ENCODE results near the gene CYB561A3.
A peak's percentile ranks its signal among the peaks of the same experiment; 100 is the strongest.

Gene CYB561A3

GRCh38 chr11:61369372-61370348 is 8.0 kb upstream of the CYB561A3 start:
- no peak for DNase-seq

DNA sequence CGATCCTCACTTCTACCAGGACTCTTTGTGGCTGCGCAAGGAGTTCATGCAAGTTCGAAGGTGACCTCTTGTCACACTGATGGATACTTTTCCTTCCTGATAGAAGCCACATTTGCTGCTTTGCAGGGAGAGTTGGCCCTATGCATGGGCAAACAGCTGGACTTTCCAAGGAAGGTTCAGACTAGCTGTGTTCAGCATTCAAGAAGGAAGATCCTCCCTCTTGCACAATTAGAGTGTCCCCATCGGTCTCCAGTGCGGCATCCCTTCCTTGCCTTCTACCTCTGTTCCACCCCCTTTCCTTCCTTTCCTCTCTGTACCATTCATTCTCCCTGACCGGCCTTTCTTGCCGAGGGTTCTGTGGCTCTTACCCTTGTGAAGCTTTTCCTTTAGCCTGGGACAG is 7.0 kb upstream of the CYB561A3 start:
- DNase-seq, result no peak

DNA sequence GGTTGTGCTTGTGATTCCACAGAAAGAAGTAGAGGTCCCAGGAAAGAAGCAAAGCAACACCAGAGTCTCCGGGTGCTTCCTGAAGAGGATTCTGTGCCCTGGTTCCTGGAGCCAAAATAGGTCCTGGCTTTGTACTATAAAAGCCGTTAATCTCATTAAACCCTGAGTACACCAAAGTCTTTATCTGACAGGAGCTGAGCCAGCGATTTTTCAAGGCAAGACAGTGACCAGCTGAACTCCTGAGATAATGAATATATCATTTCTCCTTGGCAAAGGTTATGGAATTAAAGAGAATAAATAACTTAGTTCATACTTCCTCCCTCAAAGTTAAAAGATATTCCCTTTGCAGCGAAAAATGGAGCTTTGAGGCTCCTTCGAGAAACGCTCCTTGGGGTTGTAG is 5.7 kb upstream of the CYB561A3 start:
- DNase-seq, result no peak

DNA sequence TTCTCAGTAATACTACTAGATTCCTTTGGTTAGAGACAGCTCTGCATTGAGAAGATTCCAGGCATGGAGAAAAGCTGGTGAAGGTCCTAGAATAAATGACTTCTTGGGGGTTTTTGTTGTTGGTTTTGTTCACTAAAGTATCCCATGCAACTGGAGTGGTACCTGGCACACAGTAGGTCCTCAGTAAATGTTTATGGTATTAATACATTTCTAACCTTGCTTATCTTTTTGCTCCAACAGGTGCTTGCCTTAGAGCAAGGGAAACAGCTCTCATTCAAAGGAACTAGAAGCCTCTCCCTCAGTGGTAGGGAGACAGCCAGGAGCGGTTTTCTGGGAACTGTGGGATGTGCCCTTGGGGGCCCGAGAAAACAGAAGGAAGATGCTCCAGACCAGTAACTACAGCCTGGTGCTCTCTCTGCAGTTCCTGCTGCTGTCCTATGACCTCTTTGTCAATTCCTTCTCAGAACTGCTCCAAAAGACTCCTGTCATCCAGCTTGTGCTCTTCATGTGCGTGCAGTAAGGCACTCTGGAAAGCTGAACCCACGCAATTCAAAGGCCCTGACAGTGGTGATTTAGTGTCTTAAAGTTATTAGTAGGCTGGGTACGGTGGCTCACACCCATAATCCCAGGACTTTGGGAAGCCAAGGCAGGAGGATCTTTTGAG is 2.5 kb upstream of the CYB561A3 start:
- DNase-seq, result no peak

DNA sequence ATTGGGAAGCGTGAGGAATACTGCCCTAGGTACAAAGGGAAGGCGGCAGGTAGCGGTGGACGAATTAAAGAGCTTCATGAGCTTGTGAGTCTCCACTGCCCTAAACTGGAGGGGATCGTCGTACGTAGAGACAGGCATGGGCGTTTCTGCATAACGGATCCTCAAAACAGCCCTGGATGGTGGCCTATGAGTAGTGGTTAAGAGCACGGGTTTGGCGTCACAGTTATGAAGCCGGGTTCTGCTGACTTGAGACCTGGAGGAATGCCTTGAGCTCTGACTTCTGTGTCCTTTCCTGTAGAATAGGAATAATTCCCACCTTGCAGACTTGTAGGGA is 827 bp upstream of the CYB561A3 start:
- DNase-seq, result peak in 1 of 2 experiments; percentile 43

DNA sequence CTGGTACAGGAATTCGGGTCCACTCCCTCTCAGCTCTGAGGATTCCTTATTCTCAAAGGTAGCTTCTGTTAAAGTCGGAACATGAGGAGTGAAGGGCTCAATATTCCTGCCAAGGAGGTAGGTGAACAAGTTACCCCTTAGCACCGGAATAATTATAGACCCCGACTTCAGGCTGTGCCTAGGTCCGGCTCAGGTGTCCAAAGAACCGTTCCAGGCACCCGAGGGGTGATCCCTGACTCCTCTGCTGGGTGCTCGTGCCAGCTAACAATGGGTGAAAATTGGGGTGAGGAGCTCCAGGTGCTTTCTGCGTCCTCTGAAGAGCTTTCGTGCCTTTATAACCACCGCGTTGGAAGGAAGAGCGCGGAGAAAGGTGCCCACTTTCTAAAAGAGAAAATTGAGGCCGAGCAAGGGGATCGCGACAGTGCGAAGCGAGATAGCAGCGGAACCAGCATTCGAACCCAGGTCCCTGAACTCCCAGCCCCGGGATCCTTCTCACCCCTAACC is 393 bp downstream of the CYB561A3 start:
- no peak for DNase-seq

GRCh38 chr11:61359516-61359915 is 2.2 kb downstream of the CYB561A3 start:
- DNase-seq, result peak; percentile 44 to 49

DNA sequence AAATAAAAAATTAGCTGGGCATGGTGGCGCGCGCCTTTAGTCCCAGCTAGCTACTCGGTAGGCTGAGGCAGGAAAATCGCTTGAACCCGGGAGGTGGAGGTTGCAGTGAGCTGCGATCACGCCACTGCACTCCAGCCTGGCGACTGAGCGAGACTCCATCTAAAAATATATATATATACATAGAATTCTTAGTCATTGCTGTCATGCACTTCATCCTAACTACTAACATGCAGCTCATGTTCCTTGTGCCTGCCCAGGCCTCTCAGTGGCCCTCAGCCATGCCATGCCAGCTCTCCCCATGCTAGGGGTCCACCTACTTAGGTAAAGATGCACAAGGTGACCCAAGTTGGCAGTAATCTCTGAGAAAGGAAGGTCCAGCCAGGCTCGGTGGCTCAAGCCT is 3.1 kb downstream of the CYB561A3 start:
- no peak for DNase-seq

- no peak for DNase-seq
These were observed 3.8 kb downstream of the CYB561A3 start for GRCh38 chr11:61357894-61358239.

DNA sequence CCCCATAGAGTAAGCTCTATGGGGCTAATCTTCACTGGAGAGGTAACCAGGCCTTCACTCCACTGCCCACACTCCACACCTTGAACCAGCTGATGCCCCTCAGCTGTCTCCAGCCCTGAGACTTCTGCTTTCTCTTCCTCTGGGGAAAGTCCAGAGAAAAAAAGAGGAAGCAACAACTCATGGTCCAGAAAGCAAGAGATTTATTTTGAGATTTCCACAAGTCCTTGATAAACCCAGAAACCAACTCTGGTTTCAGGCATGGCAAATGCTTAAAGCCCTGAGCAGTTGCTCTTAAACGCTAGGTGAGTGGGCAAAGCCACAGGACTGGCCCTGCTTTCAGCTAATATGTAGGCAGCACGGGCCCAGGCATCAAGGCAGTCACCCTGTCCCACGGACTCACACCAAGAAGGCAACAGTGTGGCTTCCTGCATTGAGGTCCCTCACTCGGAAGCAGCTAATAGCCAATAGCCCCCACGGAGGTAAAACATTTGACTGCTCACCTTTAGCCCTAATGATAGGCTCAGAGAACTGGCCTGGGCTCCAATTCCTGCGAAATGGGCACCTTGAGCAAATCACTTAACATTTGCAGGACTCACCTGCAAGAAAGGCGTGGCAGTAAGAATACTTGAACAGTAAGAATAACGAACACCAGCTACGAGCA is 4.3 kb downstream of the CYB561A3 start:
- DNase-seq, result peak; percentile 68 to 69

DNA sequence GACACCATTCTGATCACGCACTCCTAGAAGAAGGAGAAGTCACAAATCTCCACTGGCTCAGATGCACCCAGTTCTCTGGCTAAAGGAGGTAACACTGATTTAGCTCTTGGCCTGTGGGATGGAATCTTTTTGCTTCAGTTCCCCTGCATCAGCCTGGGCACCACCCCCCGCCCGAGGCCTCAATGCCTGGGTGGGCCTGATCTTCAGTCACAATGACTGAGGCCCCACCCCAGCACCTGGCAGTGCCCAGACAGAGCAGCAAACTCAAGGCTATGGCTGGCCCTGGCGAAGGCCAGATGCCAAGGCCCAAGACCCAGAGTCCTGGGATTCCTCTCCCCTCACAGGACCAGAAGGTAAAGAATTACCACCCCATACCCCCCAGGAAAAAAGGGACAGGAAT is 5.0 kb downstream of the CYB561A3 start:
- DNase-seq, result no peak

DNA sequence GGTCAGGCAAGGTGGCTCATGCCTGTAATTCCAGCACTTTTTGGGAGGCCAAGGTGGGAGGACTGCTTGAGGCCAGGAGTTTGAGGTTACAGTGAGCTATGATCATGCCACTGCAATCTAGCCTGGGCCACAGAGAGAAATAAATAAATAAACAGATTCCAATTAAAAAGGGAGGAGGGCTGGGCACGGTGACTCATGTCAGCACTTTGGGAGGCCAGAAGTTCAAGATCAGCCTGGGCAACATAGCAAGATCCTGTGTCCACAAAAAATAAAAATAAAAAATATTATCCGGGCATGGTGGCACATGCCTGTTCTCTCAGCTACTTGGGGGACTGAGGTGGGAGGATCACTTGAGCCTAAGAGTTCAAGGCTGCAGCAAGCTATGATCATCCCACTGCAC is 7.5 kb downstream of the CYB561A3 start:
- no peak for DNase-seq

DNA sequence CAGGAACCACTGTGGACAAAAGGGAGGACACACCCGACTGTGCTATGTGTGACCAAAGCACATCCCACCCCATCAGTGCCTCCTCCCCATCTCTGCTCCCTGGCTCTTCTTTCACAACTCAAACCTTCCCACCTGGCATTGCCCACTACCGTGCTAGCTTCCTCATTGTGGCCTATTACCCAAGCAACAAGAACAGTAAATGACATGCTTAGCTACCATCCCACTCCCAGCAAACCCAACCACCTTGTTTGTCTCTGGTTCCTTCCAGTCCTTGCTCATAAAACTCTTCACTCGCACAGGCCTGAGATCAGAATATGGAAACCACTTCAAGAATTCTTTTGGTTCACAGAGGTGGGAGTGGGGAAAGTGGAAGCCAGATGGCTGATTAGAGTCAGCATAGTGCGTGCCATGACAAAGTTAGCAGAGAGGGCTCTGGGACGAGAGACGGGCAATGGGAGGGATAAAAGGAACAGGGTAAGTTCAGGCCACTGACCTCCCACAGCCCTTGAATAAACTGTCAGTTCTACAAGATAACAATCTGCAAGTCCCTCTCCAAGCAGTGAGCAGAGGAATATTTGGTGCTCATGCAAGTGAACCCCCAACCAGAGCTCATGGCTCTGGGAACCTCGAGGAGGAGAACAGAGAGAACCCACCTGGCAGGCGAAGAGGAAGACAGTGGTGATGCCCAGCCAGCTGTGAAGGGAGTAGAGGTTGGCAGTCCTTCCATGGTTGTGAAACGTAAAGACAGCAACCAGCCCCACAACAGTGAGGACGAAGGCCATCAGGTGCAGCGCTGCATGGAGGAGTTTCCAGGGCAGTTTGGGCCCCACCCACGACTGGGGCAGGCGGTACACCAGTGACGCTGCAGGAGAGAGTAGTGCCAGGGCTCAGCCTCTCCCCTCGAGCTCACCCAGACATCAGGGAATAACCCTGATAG is 8.3 kb downstream of the CYB561A3 start:
- no peak for DNase-seq

DNA sequence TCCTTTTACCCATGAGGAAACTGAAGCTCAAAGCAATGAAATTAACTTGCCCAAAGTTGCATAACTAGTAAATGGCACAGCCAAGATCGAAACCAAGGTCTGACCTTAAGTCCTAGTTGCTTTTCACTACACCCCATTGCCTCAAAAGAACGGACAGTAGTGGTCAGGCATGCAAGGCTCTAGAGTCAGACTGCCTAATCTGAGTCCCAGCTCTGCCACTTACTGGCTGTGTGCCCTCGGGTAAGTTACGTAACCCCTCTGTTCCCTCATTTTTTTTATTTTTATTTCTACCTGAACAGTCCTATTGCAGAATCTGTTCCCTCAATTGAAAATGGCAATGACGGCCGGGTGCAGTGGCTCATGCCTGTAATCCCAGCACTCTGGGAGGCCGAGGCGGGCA is 9.6 kb downstream of the CYB561A3 start:
- no peak for DNase-seq

DNA sequence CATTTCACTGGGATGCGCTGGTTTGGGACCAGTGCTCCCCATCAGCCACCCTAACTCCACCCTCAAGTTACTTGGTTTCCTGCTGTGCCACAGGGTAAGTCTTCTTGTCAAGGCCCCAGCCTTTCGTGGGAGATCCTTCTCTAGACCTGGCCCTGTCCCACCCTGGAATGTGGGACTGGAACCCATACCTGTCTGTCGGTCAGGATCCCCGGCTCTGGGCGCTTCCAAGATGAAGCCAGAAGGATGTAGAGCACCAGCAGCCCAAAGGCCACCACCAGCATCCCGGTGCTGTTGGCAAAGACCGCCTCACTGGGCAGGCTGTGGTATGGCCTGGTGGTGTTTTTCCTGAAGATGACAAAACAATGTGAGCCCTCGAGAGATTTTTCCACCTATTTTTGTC is 10.9 kb downstream of the CYB561A3 start:
- DNase-seq, result no peak

GRCh38 chr11:61350336-61350735 is 11.3 kb downstream of the CYB561A3 start:
- DNase-seq, result no peak

DNA sequence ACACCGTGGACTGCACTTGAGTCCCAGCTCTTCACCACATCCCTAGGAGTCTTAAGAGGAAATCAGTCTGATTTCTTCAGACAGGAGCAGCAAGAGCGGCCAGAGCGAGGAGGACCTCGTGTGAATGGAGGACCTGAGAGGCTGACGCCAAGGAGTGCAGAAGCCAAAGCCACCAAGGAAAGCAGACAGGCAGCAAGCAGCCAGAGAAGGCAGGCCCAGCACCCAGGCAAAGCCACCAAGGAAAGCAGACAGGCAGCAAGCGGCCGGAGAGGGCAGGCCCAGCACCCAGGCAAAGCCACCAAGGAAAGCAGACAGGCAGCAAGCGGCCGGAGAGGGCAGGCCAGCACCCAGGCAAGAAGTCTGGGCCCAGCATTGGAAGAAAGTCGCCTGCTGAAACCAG is 11.8 kb downstream of the CYB561A3 start:
- no peak for DNase-seq

GRCh38 chr11:61349189-61349751 is 12.4 kb downstream of the CYB561A3 start:
- DNase-seq, result no peak

DNA sequence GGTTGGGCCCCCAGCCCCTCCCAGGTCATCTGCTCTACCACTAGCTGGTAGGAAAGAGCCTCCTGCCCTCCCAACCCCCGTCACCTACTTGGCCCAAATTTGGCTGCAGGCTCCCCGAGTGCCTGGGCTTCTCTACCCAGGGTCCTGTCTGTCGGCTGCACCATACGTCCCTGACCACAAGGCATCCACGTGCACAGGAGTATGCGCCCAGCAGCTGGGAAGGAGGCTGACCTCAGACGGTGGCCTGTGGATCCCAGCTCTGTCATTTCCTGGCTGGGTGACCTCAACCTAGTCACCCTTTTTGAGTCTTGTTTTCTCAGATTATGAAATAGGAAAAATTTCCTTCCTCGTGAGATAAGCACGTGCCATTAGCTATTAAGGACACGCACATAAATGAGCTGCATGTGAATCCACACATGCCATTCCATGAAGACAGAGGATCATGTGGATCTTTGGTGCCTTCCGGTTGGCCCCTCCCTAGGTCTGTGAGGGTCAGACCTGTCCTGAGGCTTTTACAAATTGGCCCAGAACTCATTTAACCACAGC is 13.7 kb downstream of the CYB561A3 start:
- DNase-seq, result no peak

GRCh38 chr11:61345954-61346843 is 15.5 kb downstream of the CYB561A3 start:
- peak; percentile 11 to 34 for DNase-seq

DNA sequence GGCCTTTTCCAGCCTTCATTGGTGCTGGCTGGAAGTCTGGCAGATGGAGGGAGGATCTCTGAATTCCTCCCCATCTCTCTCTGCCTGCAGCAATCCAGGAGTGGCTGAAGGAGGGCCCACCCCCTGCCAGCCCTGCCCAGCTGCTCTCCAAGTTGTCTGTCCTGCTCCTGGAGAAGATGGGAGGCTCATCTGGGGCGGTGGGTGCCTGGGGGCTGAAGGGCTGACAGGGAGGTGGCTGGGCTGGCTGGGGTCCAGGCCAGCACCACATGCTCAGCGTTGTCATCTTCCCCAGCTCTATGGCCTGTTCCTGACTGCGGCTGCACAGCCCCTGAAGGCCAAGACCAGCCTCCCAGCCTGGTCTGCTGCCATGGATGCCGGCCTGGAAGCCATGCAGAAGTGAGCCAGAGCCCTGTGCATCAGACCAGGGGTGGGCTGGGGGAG is 16.5 kb downstream of the CYB561A3 start:
- DNase-seq, result no peak

All from Kasumi-1 (cell line).